ENCODE measurements around the gene ETV5. TPM values are rescaled to one million over a fixed set of nuclear protein-coding genes. Genes with fewer than 3 reads are reported as not detected.

Gene ETV5
- total RNA-seq, 4 donors from 2014 or later: 1.7 to 6.7 (median 5.0) TPM

DNA sequence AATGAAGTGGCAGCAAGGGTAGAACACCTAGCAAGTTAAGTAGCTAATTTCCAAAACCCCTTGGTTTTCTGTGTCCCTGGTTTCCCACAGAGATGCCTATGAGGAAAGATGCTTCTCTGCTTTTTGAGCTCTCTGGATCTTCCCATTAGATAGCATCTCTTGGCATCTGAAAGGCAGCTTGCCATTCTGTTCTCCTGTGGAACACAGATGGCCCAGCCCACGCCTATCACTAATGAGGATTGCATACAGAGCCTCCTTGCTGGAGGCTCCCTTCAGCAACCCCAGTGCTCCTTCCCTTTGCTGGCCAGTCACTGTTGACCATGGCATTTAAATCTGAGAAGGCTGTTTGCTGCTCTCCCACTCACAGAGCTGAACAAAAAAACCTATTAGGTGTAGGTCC lies 34.4 kb upstream of the ETV5 start:
- Histone ChIP-seq H3K4me3 (no peak overlapping the region), H3K4me1 (no peaks in the 10 kb centered on the region), H3K27ac (no peak overlapping the region), H3K27me3 (no peaks in the 10 kb centered on the region), H3K36me3 (no peaks in the 10 kb centered on the region), H3K9me3 (no peaks in the 10 kb centered on the region)
- intact Hi-C loops (cut with DNase I): no loop called here
- DNase-seq: no peak
- WGBS, 2 donors: 91 to 100% methylated on average over 1 of the region's 1 CpG
- TF ChIP-seq, protein P1, sequence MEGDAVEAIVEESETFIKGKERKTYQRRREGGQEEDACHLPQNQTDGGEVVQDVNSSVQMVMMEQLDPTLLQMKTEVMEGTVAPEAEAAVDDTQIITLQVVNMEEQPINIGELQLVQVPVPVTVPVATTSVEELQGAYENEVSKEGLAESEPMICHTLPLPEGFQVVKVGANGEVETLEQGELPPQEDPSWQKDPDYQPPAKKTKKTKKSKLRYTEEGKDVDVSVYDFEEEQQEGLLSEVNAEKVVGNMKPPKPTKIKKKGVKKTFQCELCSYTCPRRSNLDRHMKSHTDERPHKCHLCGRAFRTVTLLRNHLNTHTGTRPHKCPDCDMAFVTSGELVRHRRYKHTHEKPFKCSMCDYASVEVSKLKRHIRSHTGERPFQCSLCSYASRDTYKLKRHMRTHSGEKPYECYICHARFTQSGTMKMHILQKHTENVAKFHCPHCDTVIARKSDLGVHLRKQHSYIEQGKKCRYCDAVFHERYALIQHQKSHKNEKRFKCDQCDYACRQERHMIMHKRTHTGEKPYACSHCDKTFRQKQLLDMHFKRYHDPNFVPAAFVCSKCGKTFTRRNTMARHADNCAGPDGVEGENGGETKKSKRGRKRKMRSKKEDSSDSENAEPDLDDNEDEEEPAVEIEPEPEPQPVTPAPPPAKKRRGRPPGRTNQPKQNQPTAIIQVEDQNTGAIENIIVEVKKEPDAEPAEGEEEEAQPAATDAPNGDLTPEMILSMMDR (IDR thresholded peaks at IDR 0.05): no peak
- TF ChIP-seq POLR2A (IDR thresholded peaks at IDR 0.05): no peak

DNA sequence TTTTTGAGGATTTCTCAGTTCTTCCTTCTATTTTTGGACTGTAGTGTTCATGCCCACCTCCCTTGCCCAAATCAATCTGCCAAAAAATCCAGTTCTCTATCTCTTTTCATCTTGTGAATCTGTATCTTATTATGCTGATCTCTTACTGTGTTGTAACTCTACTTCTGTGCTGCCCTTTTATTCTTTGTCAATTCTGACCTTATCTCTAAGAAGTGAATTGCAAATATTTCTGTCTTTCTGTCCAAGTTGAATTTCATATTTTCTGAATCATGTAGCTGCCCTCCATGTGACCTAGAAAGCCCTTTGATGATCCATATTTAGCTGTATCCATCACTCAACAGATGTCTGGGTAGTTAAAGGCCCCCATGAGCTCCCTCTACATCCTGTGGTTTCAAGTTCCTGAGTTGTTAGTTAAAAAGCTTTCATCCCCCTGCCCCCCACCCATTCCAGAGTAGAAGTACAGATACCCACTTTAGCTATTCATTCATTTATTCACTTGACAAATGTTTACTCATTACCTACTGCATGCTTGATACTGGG lies 33.6 kb upstream of the ETV5 start:
- Histone ChIP-seq H3K27ac (no peak overlapping the region), H3K4me3 (no peak overlapping the region), H3K9me3 (no peaks in the 10 kb centered on the region), H3K36me3 (no peaks in the 10 kb centered on the region), H3K4me1 (no peaks in the 10 kb centered on the region), H3K27me3 (no peaks in the 10 kb centered on the region)
- intact Hi-C loops (cut with DNase I): no loop called here
- DNase-seq: no peak
- no peak for TF ChIP-seq POLR2A (IDR thresholded peaks at IDR 0.05)
- TF ChIP-seq, protein P1 (IDR thresholded peaks at IDR 0.05): no peak

DNA sequence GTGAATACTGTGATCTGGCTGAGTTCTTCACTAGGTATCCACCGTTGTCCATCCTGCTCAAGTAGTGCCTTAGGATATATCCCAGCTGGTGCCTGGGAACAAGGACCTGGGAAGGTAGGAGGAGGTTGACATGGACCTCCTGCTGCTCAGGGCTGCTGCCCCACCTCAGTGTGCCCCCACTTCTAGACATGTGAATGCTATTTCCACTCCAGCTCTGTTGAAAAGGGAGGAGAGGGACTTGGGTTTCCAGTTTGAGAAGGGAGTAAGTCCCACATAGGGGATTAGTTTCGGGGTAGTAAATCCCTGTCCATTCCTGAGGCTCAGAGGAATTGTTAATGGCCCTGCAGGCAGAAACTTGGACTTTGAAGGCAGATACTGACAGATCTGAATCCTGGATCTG lies 32.9 kb upstream of the ETV5 start:
- TF ChIP-seq POLR2A (IDR thresholded peaks at IDR 0.05): no peak
- TF ChIP-seq, protein P1 (IDR thresholded peaks at IDR 0.05): no peak
- H3K4me1 ChIP-seq: no peaks in the 10 kb centered on the region
- WGBS, 2 donors: 53 to 56% methylated on average over 2 of the region's 2 CpGs
- H3K27me3 ChIP-seq: no peaks in the 10 kb centered on the region
- no peaks in the 10 kb centered on the region for H3K9me3 ChIP-seq
- DNase-seq: no peak
- intact Hi-C loops (cut with DNase I): no loop called here
- no peaks in the 10 kb centered on the region for H3K36me3 ChIP-seq
- H3K27ac ChIP-seq: no peak overlapping the region
- no peak overlapping the region for H3K4me3 ChIP-seq

DNA sequence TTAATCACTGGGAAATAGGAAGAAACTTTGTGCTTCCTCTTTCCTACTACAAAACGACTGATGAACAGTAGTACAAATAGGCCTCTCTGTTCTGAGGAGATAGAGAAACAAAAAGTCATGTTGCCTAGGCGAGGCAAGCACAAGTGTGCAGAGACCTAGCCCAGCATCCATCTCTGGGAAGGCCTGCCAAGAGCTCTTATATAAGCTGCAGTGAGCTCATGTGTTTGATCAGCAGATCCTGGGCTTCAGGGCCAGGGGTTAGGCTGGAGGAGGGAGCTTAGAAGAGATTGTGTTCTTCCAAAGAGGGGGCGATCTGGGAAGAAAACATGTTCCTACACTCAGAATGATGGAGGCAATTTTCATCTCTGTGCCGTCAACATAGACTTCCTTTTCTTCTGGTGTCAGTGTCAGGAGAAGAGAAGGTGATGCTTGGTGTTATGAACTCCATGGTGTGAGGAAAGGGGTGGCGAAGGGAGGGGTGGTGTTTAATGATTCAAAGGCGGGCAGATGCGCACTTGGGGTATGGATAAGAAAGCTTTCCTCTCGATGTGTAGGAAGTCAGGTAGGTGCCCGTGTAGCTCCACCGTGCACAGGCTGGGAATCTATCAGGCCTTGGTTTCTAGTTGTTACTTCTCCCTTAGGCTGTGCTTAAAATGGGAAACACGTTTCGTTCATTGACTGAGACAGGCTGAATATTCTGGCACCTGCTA lies 29.5 kb upstream of the ETV5 start:
- 67 to 81% methylated on average over 12 of the region's 12 CpGs for WGBS, 2 donors

DNA sequence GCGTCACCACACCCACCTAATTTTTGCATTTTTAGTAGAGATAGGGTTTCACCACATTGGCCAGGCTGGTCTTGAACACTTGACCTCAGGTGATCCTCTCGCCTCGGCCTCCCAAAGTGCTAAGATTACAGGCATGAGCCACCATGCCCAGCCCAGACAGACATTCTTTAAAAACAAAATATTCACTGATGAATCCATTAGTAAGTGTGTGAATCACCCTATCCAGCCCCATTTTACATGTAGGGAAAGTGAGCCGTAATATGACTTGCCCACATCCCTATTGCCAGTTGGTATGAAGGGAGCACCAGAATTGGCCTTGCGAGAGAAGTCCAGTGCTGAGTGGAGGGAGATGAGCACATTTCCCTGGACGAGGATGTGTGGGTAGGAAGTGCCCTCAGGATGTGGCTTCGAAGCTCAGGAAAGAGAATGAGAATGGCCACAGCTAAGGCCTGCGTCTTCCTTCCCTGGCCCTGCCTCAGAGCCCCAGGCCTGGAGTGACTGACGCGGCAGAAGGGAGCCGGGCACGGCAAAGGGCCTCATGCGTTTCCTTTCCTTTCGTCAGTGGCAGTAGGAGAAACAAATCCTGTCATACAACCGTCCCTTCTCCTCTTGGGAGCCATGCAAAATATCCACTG lies 28.3 kb upstream of the ETV5 start:
- Histone ChIP-seq H3K27me3 (no peaks in the 10 kb centered on the region), H3K9me3 (no peaks in the 10 kb centered on the region), H3K36me3 (no peaks in the 10 kb centered on the region), H3K4me1 (no peaks in the 10 kb centered on the region), H3K27ac (no peak overlapping the region), H3K4me3 (no peak overlapping the region)
- TF ChIP-seq, protein P1 (IDR thresholded peaks at IDR 0.05): no peak
- no peak for TF ChIP-seq POLR2A (IDR thresholded peaks at IDR 0.05)
- intact Hi-C loops (cut with DNase I): no loop called here
- no peak for DNase-seq
- WGBS, 2 donors: 75 to 79% methylated on average over 13 to 15 of the region's 15 CpGs

More for the DNA sequence above, 29.5 kb upstream of the ETV5 start:
- Histone ChIP-seq H3K27me3 (no peaks in the 10 kb centered on the region), H3K9me3 (no peaks in the 10 kb centered on the region), H3K36me3 (no peaks in the 10 kb centered on the region), H3K27ac (no peak overlapping the region), H3K4me1 (no peaks in the 10 kb centered on the region), H3K4me3 (no peak overlapping the region)
- intact Hi-C loops (cut with DNase I): no loop called here
- TF ChIP-seq POLR2A (IDR thresholded peaks at IDR 0.05): no peak
- TF ChIP-seq, protein P1 (IDR thresholded peaks at IDR 0.05): no peak
- DNase-seq: no peak

Measured in esophagus squamous epithelium (tissue), 5 donors.